GM18951 (cell line): ENCODE results near the gene HNRNPA3.
"Not testable (repeated sequence)": the region's sequence is repeated elsewhere in the genome, so short reads cannot be mapped to it uniquely, and the experiment has no call there.

Experiments used
- POLR2A ChIP-seq: IDR thresholded peaks from 4 replicates; pipeline ENCODE4 v1.6.1; 2011; ENCODE audit warnings: mild to moderate bottlenecking; ENCODE audit not compliant: insufficient read length, insufficient read depth; ENCODE audit errors: extremely low read depth
- in situ Hi-C: fragments of 300-500 bp; cut with MboI; formaldehyde crosslinking; loops from one replicate; pipeline ENCODE4 v1.12.0; 2022; ENCODE audit warnings: low sequenced_read_pairs, mixed read lengths, inconsistent platforms; ENCODE audit not compliant: unreplicated experiment

HNRNPA3 gene

DNA sequence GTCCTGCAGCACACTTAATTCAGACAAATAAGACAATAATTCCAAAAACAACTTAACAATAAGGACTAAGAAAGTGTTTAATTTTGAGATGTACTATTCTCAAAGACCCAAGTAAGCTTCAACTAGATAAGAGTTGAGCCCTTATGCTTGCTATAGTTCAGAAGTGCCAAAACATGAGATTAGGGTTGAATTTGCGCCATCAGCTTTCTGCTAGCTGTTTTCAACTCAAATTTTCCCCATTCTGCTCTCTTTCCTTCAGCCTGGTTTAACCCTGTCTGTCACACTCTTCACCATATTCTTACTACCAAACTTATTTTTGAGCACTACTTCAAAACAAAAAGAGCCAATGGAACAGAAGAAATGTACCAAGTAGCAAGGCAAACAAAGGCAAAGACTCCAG, 47.8 kb downstream of the HNRNPA3 start:
- in situ Hi-C loops = no loop called here

DNA sequence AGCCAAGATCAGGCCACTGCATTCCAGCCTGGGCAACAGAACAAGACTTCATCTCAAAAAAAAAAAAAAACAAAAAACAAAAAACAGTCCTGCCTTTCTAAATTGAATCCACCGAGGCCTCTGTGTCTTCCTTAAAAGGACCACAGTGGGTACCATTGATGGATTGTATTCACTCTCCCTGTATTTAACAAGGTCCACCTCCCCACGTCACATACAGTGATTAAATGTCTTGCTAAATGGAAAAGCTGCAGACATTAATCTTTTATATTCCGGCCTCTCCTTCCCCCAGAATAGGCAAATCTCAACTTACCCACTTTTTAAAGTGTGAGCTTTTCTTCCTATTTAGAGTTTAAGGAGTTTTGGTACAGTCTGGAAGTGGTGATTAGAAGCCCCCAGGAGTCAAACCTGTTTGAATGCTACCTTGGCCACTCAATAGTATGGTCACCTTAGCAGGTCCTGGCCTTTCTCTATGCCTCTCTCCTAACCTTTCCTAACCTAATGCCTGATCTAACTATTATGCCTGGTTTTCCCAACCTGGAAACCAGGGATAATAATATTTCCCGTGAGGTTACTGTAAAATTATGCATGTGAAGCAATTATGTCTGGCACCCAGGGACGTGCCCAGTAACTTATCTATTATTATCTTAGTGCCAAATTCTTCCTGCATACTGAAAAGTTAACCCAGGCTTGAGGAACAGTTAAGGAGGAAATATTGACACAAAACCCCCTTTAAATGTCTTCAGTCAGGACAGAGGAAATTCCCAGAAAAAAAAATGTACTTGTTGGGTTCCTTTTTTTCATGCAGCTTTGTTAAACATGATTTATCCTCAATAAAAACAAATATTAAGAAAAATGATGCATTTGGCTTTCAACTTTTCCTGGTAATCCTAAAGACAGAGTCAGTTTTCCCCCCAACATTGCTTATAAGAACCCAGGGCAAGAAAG, 48.8 kb downstream of the HNRNPA3 start:
- in situ Hi-C loops = no loop called here
- no peak for TF ChIP-seq POLR2A

More for the DNA sequence above, 47.8 kb downstream of the HNRNPA3 start:
- TF ChIP-seq POLR2A = no peak

DNA sequence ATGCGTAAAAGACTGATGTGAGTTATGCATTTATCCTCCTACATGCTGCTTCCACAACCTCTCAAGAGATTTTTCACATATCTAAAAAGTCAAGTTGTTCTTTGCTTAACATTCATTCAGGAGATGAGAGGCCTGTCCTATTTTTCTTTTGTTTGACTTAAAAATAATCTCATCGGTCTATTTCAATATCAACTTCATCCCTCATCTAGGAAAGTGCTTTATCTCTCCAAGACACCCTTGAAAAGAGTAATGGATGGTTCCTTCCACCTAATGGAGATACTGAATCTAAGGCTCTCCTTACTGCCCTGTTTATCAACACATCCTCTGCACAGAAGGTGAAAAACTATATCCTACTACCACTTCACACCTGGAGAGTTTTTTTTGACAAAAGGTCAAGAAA, 49.5 kb downstream of the HNRNPA3 start:
- in situ Hi-C loops = no loop called here
- TF ChIP-seq POLR2A = no peak

DNA sequence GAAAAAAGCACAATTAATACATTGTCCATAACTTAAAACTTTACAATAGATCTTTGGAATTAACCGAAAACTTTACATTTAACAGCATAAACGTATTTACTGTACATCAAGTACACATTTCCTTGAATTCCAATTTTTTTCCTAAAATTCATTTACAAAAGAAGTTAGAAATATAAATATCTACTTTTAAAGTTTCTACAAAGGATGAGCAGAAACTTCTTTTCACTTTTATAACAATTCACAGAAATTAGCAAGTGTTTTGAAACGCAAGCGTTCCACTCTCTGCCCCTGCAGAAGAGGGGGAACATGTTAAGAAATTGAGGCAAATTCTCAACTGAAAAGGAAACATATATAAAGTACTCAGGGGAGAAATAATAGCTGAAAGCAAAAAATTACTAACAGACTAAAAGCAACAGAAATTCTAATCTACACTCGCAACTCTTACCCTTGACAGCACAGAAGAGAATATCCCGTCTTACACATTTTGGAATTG, 50.4 kb downstream of the HNRNPA3 start:
- no peak for TF ChIP-seq POLR2A

DNA sequence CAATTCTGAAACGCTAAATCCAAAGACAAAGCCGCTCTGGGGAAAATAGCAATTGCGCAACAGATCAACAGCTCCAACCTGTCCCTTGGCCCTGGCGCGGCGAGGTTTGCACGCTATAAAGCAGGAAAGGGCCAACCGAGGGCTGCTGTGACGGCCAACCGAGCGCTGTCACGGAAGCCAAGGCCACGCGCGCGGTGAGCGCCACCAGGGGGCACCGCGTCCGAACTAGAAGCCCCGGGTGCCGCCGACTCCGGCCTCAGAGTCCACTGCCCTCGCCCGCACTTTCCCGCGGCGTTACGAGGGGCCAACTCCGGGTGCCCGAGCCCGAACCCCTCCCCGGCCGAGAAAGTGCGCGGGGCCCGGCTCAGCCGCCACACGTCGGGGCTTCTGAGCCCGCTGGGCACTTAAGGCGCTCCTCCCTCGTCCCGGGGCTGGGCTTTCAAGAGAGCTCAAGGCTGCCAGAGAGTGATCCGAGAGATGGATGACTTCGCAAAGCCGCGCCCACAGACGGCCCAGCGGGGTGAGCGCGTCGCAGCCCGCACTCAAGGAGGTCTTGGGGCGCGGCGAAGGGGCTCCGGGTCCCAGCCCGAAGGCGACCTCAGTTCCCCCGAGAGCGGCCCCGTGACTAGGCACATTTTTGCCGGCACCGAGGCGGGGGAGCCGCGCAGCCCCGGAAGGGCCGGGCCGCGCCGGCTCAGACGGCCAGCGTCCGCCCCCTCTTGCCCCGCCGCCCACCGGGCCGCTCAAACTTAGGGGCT, 51.0 kb downstream of the HNRNPA3 start:
- TF ChIP-seq POLR2A = peak; percentile 50
- in situ Hi-C loops = no loop called here

More for the DNA sequence above, 50.4 kb downstream of the HNRNPA3 start:
- in situ Hi-C loops = no loop called here

DNA sequence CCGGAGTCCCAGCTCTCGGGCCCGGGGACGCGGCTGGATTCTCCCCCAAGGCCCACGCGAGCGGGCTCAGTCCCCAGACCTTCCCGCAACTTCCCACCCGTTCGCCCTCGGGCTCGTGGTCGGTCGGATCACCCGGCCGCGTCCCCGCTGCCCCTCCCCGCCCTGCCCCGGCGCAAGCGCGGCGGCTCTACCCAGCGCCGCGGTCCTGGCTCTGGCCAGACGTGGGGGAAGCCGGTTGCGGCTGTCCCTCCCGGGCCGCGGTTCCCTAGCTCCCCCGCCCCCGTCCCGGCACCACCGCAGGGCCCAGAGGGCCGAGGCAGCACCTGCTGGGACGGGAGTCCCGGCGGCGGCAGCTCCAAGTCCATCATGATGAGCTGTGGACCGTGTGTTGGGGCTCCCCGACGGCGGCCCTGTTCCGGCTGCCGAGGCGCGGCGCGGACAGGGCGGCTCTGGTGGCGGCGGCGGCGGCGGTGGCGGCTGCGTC, 51.7 kb downstream of the HNRNPA3 start:
- in situ Hi-C loops = no loop called here
- TF ChIP-seq POLR2A = peak; percentile 3

DNA sequence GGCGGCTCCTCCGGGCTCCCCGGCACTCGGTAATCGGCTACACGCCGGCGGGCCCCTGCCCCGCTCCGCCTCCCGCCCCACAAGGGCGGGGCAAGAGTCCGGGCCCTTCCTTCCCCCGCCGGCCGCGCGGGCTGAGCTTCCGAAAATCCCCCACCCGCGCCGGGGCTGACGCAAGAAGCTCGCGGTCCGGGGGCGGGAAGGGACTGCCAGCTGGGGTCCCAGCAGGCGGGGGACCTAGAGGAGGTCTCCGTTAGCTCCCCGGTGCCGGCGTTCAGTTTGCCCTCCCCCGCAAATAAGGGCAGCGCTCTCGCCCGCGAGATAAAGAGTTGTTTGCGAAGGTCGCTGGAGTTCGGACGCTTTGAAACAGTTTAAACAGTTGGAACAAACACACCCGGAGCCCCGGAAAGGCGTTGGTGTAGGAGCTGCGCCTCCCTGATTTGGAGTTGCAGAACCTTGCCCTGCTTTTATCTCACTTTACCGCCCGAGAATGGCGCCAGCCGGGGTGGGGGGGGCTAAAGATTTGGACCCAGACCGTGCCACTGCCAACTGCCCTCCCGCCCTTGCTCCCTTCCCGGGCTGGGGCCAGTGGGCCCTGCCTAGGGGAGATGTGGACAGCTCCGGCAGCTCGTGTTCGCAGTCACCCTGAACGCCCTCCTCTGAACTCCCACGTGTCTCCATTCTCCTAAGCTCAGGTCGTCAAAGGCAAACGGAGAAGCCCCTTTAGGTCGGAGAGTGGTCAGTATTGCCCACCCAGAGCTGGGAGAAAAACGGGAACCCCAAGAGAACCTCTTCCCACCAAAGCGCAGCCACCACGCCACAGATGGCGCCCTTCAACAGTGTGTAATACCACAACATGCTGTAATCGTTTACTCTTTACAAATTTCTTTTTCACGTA, 52.3 kb downstream of the HNRNPA3 start, which contains the start of gene NFE2L2:
TSS of gene NFE2L2 (minus strand) at position 35 of the 895 bp plus-strand sequence. CDS start 151 bp downstream, outside the sequence.
- in situ Hi-C loops = no loop called here
- peak; percentile 73 for TF ChIP-seq POLR2A

DNA sequence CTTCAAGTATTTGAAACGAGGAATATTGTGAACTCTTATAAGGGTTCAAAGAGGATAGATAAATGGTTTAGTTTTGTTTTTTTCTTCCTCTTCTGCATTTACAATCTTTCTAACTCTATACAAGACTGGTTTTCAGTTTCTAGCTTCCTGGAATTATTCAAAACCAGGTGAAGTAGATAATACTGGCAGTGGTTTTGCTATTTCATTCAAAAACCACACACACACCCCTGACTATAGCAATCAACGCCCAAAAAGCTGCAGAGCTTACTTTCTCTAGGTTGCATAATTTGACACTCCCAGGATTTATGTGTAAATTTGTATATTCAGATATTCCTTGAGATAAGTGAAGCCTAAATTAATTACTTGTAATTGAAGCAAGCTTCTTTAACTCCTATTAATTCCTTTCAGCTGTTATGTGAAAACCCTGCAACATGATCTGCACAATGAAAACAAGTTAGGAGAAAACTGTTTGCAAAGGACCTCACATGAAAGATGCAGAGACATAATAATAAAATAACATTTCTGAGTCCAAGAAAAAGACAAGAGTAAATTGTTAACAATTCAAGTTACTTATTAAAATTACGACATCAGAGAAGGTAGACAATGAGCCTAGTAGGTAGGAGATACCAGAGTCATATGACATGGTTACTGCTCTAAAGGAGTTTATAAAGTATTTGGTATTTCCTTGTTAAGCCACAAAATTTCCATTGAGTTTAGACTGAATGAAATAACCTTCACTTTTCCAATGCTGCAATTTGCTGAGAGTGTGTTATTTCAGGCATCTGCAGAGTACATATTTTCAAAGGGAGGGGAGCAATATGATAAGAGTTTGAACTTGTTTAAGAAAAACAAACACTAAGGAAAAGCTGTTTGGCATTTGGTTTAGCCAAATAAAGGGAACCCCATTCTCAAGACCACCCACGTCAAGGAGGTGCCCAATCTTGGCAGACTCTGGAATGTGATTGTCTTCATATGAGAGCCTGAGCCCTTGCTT, 53.5 kb downstream of the HNRNPA3 start:
- no peak for TF ChIP-seq POLR2A
- in situ Hi-C loops = no loop called here

DNA sequence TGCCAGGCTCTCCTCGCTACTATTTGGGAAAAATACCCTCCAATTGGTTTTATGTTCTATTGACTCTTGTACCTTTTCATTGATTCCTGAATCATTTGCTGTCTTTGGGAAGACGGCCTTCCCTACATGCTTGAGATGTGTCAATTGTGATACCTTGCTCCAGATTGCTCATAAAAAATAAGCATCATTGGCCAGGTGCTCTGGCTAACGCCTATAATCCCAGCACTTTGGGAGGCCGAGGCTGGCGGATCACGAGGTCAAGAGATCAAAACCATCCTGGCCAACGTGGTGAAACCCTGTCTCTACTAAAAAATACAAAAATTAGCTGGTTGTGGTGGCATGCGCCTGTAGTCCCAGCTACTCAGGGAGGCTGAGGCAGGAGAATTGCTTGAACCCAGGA, 54.4 kb downstream of the HNRNPA3 start:
- in situ Hi-C loops = not testable (repeated sequence)

DNA sequence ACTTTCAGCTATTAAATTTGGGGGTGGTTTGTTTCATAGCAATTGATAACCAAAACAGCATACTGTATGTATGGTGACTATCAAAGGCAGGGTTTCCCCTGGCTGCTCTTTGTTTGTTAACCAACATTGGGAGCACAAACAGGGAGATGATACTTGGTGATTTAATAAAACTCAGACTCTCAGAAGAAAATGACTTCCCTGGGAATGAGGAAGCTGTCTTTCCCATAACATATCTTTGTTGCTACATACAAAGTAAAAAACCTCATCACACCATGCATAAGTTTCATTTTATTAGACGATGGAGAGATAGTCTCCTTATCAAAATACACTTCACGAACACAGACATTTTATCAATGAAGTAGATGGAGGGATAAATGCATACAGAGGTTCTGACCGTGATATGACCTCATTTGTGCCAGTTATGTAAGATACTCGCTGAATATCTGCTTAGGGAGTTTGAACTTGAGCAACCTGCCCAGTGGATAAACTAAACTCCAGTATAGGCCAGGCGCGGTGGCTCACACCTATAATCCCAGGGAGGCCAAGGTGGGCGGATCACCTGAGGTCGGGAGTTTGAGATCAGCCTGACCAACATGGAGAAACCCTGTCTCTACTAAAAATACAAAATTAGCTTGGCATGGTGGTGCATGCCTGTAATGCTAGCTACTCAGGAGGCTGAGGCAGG, 55.7 kb downstream of the HNRNPA3 start:
- TF ChIP-seq POLR2A = no peak
- in situ Hi-C loops = no loop called here

DNA sequence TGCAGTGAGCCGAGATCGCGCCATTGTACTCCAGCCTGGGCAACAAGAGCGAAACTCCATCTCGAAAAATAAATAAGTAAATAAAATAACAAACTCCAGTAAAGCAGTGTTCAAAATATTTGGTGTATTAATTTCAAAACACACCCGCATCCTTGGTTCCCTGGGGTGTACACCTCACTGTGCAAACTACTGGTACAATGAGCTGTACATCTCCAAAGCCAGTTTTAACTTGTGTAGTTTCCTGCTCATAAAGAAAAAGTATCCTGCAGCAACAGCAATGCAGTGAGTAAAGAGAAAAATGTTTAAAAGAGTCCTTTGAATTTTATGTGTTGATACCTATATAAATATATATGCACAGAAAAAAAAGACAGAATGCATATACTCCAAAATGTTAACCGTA, 56.3 kb downstream of the HNRNPA3 start:
- in situ Hi-C loops = no loop called here
- no peak for TF ChIP-seq POLR2A
